Neuron (in vitro differentiated cells): ENCODE data around the gene ARL11.

Source experiments
- H2AFZ ChIP-seq: one replicate; pipeline ENCODE4 v1.6.1; 2013; ENCODE audit warnings: low read depth, mild to moderate bottlenecking, inconsistent platforms, low read length, moderate library complexity
- H3K27me3 ChIP-seq: one replicate; pipeline ENCODE4 v1.6.1; 2013; ENCODE audit warnings: low read length; ENCODE audit not compliant: insufficient read depth
- H3K36me3 ChIP-seq: one replicate; pipeline ENCODE4 v1.6.1; 2013; ENCODE audit warnings: low read length; ENCODE audit not compliant: insufficient read depth
- H3K4me1 ChIP-seq: one replicate; pipeline ENCODE4 v1.6.1; 2013; ENCODE audit warnings: low read length; ENCODE audit not compliant: insufficient read depth
- H3K4me3 ChIP-seq: 2 replicates; pipeline ENCODE4 v1.5.1; 2013; ENCODE audit warnings: mild to moderate bottlenecking, low read length, moderate library complexity
- H3K9me3 ChIP-seq: one replicate; pipeline ENCODE4 v1.6.1; 2013; ENCODE audit warnings: low read length

Gene ARL11

DNA sequence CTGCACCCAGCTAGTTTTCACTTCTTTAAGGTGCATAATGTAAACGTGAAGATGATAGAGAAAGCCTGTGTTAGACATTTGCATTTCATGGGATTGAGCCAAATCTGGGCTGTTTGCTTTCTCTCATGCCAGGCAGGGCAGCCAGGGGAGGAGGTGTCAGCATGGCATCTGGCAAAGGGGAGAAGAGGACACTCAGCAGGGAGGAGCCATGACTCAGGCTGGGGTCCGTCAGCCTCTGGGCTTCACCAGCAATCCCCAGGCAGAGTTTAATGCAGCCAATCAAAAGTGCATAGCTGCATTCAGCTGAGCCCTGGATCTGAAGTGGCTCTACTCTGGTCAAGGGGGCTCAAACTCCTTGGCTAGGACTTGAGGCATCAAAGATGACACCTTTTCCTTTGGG lies 39.5 kb downstream of the ARL11 start:
- Histone ChIP-seq H3K9me3 (no peaks in the 10 kb centered on the region), H3K36me3 (peaks cover 25% of the 10 kb centered on the region), H3K27me3 (no peaks in the 10 kb centered on the region), H3K4me1 (peaks cover 19% of the 10 kb centered on the region), H3K4me3 (no peak overlapping the region), H2AFZ (no peak overlapping the region)

DNA sequence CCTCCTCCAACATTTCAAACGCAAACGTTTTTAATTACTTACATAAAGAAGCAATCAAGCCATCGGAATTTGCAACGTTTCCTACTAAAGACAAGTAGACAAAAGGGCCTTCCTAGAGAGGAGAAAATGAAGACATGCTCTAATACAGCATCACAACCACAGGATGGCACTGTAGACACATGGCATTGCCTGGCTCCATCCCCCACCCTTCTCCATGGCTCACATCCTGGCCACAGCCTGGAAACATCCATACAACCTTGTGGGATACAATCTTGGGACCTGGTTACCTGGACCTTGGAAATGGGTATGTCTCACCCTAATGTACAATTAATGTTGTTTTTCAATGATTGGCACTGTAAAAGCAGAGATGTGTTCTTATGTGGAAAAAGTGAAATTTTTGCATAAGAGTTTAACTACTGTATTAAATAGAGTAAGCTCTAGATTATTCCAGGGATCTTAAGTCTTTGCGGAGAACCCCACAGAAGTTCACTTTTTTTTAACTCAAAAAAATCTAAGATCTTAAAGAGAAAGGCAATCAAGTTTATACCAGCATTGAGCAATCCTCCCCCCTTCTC lies 41.5 kb downstream of the ARL11 start:
- H3K4me3 ChIP-seq = no peak overlapping the region
- peaks cover 14% of the 10 kb centered on the region for H3K4me1 ChIP-seq

DNA sequence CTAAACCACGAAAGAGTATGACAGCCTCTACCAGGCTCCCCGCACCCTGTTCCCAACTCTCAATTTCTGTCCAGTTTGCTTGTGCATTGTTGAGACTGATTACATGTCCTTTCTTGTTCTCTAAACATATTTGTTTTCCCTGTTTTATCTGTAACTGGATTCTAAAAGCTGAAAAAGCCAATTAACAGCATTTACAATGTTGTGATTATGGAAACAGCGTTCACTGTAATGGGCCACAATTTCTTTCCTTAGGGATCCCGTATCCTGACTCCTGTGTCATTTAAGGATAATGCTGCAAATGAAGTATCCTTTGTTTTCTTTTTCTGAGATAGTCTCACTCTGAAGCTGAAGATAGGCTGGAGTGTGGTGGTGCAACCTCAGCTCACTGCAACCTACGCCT lies 42.5 kb downstream of the ARL11 start:
- Histone ChIP-seq H3K9me3 (peaks cover 6% of the 10 kb centered on the region), H3K36me3 (peaks cover 16% of the 10 kb centered on the region), H3K4me3 (no peak overlapping the region), H3K4me1 (peaks cover 13% of the 10 kb centered on the region), H2AFZ (no peak overlapping the region), H3K27me3 (no peaks in the 10 kb centered on the region)

More for the DNA sequence above, 41.5 kb downstream of the ARL11 start:
- Histone ChIP-seq H3K36me3 (peaks cover 19% of the 10 kb centered on the region), H3K9me3 (peaks cover 4% of the 10 kb centered on the region), H2AFZ (no peak overlapping the region), H3K27me3 (no peaks in the 10 kb centered on the region)

DNA sequence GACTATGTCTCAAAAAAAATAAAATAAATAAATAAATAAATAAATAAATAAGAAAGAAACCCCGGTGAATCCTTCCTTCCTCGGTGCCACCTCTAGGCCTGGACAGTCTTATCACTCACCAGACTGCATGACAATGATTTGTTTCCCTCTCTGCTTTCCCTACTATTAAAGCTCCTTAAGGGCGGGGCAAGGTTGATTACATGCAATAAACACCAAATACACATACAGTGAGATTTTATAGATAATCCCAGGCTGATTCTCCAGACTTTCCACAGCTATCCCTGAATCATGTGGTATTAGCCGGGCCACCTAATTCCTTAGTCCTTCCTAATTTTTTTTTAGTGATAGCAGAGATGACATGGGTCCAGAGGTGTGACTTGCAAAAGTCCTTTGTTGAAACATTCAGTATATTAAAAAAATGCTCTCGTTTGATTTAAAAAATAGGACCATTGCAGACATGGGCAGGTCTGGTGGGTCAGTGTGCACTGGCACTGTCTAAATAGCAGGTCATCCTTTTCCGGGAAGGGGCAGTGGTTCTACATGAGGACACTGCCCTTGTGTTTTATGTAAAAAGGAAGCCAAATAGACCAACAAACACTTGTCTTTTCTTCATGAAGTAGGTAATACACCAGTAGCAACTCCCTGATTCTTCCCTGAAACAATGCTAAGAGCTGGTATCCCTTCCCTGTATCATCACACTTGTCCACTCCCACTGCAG lies 48.4 kb downstream of the ARL11 start:
- Histone ChIP-seq H3K36me3 (peaks cover 4% of the 10 kb centered on the region), H3K4me3 (no peak overlapping the region), H3K27me3 (no peaks in the 10 kb centered on the region), H3K9me3 (peaks cover 19% of the 10 kb centered on the region), H3K4me1 (no peaks in the 10 kb centered on the region), H2AFZ (no peak overlapping the region)

DNA sequence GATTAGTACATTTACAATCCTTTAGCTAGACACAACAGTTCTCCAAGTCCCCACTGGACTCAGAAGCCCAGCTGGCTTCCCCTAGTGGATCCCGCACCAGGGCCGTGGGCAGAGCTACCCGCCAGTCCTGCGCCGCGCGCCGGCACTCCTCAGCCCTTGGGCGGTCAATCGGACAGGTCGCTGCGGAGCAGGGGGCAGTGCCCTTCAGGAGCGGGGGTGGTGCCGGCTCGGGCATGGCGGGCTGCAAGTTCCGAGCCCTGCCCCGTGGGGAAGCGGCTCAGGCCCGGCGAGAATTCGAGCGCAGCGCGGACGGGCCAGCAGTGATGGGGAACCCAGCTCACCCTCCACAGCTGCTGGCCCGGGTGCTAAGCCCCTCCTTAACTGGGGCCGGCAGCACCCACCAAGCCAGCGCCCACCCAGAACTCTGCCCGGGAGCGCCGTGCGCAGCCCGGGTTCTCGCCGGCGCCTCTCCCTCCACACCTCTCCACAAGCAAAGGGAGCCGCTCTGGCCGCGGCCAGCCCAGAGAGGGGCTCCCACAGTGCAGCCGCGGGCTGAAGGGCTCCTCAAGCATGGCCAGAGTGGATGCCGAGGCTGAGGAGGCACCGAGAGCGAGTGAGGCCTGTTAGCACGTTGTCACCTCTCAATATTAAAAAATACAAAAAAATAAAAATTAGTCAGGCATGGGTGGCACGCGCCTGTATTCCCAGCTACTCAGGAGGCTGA lies 50.0 kb downstream of the ARL11 start:
- Histone ChIP-seq H3K27me3 (no peaks in the 10 kb centered on the region), H3K4me3 (no peak overlapping the region), H3K9me3 (peaks cover 19% of the 10 kb centered on the region), H3K36me3 (peaks cover 4% of the 10 kb centered on the region), H3K4me1 (no peaks in the 10 kb centered on the region), H2AFZ (no peak overlapping the region)

DNA sequence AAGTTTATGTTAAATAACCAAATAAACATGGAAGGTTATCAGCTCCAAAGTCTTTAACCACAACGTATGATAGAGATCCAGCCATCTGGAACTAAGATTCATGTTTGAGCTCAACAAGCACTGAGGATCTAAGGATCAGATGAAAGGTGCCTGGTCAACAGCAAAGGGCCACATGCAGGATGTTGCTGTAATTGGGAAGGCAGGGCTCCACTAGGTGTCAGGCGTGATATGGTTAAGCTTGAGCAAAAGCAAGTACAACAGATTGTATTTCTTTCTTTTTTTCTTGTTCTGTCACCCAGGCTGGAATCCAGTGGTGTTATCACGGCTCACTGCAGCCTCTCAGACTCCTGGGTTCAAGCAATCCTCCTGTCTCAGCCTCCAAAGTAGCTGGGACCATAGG lies 50.9 kb downstream of the ARL11 start:
- Histone ChIP-seq H3K27me3 (no peaks in the 10 kb centered on the region), H3K36me3 (peaks cover 4% of the 10 kb centered on the region), H3K4me1 (no peaks in the 10 kb centered on the region), H2AFZ (no peak overlapping the region), H3K4me3 (no peak overlapping the region), H3K9me3 (peaks cover 19% of the 10 kb centered on the region)

DNA sequence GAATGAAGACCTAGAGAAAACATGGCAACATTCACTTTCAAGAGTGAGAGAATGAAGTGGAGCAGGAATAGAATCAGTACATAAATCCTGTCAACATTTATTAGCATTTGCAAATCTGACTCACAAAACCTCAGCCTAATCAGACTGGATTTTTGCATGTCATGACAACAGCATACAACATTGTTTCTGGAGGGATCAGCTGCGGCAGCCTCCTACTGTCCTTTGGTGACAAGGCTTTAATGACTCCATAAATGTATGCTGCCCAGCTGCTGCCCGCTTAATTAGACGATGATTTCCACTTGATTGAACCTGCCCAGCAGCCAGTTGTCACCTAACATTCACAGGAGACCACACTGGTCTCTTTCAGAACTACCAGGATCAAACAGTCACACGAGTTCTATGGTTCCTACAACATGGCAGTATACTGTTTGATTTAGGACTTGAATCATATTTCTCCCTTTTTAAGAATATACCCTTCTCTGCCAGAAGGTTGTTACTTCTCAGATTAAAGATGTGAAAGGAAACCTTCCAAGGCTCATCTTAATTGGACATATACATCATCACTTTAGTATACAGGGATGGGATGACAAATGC lies 53.6 kb downstream of the ARL11 start:
- H3K27me3 ChIP-seq = no peaks in the 10 kb centered on the region
- no peak overlapping the region for H2AFZ ChIP-seq
- H3K4me3 ChIP-seq = no peak overlapping the region
- H3K36me3 ChIP-seq = peaks cover 4% of the 10 kb centered on the region
- H3K9me3 ChIP-seq = peaks cover 10% of the 10 kb centered on the region
- H3K4me1 ChIP-seq = no peaks in the 10 kb centered on the region
